EL (cell line): ENCODE data around the gene KCNJ1.

Experiments used
- DNase-seq: peaks from one replicate; pipeline ENCODE4 v3.0.0-alpha.2; 2016

Gene KCNJ1

GRCh38 chr11:128846985-128847384 is 20.1 kb downstream of the KCNJ1 start:
- DNase-seq: no peak

GRCh38 chr11:128845334-128845780 is 21.7 kb downstream of the KCNJ1 start:
- DNase-seq: no peak

GRCh38 chr11:128843198-128843785 is 23.8 kb downstream of the KCNJ1 start:
- DNase-seq: no peak

- DNase-seq: no peak
These were observed 25.5 kb downstream of the KCNJ1 start for GRCh38 chr11:128841461-128842072.

GRCh38 chr11:128840783-128841182 is 26.3 kb downstream of the KCNJ1 start:
- no peak for DNase-seq

- no peak for DNase-seq
These were observed 27.0 kb downstream of the KCNJ1 start for GRCh38 chr11:128840137-128840536.

DNA sequence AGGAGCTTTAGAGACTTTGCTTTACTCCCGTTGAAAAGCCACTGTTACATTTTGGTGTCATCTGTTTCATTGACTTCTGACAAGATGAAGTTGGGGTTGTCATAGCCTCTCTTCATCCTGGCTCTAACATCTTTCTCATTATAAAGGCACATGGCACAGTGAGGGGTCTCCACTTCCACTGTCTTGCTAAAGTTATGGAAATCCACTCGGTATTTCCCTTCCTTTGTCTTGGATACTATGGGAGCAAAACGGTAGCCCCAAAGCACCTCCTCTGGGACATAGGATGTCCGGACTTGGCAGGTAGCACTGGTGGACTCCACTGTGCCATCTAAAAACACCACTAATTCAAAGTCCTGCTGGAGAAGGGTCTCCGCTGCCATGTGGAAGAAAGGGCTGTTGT is 28.0 kb downstream of the KCNJ1 start:
- no peak for DNase-seq

- no peak for DNase-seq
These were observed 29.5 kb downstream of the KCNJ1 start for GRCh38 chr11:128837627-128838026.

DNA sequence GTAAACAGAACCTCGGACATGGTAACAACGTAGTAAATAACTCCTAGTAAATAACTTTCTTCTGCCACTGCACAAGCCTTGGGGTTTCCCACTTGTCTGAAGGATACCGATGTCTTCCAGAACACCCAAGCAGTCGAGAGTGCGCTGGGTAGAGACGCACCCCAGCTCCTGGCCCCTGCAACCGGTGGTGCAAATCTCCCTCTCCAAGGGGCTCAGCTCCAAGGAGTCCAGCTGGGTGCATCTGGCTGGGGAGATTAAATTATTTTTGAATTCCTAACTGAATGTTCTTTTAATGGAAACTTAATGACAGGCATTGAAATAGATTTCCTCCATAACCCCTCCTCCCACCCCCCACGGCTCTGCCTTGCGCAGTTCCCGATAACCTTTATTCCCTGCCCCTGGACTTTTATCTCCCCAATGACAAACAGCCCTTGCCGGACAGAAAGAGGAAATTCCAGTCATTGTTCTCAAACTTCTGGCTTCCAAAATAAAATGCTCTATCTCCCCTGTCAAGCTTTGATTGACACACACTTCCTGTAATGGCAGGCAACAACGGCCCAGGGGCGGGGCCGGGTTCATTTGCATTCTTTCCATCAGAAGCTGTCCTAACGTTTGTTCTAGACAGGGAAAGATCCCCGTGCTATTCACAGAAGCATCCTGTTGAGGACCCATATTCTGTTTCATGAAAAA is 31.2 kb downstream of the KCNJ1 start:
- no peak for DNase-seq

- no peak for DNase-seq
These were observed 32.9 kb downstream of the KCNJ1 start for GRCh38 chr11:128834157-128834556.

GRCh38 chr11:128832121-128832497 is 35.0 kb downstream of the KCNJ1 start:
- no peak for DNase-seq

DNA sequence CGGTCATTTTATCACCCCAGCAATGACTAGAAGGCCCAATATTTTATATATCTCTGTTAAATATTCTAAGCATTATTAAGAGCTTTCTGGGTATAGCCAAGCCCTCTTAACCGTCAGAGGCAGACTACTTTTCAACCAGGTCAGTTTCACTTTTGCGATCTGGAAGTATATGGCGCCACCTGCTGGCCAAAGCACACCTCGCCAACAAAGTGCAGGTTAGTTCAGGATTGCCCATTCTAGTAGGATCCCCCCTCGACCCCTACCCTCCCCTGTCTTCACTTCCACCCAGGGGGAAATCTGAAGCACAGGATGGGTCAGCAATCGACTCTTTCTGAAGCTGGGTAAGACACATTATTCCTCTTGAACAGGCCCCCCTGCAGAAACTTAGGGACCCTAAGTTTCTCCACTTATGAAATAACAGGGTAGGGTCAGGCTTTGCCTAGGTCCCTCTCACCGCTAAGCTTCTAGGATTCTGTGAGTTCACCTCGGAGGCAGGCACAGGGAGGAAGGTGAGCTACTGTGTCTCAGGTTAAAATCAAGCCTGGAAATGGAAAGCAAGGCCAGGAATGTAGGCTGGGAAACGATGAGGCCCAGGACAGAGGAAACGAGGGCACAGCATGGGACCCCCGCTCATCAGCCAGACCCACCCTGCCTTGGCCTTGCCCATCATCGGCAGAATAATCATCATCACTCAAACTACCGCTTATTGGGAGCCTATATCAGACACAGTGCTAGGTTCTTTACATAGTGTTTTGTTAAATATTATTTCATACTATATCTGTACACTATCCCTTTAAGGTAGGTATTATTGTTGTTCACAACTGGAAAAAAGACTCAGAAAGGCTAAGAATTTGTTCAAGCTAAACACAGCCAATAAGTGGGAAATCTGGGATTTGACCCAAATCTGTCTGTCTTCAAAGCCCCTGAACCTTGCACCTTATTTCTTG is 35.6 kb downstream of the KCNJ1 start:
- DNase-seq: peak; percentile 79

DNA sequence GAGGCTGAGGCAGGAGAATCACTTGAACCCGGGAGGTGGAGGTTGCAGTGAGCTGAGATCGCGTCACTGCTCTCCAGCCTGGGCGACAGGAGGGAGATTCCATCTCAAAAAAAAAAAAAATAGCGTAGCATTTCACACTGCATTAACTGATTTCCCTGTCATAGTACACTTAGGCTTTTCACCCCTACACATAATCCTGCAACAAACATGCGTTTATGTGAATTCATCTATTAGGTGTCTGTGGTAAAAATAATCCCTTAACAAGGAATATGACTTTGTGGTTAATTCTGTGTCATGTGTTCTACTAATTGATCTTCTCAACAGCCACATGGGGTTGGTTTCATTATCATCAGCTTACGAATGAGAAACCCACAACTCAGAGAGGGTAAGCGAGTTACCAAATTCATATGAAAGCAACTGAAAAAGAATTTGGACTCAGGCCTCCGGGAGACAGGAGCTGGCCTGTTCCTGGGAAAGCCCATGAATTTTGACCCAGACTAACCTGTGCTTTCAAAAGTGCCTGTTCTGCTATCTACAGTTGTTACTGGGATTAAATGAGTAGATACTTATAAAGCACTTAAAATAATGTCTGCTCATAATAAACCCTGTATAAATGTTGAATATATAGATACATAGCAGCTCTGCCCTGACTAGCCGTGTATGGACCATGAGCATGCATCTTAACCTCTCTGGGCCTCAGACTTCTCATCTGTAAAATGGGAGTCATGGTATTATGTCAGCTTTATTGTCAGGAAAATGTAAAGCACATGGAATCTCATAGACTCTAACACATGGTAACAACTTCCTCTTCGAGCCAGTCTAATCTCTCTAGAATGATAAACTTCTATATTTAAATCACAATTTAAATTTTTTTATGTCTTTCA is 36.6 kb downstream of the KCNJ1 start:
- no peak for DNase-seq

- peak; percentile 70 for DNase-seq
These were observed 38.7 kb downstream of the KCNJ1 start for GRCh38 chr11:128828350-128828749.

GRCh38 chr11:128827191-128827893 is 39.8 kb downstream of the KCNJ1 start:
- DNase-seq: no peak

GRCh38 chr11:128825050-128825784 is 41.9 kb downstream of the KCNJ1 start:
- no peak for DNase-seq

GRCh38 chr11:128824191-128825049 is 42.7 kb downstream of the KCNJ1 start:
- no peak for DNase-seq

DNA sequence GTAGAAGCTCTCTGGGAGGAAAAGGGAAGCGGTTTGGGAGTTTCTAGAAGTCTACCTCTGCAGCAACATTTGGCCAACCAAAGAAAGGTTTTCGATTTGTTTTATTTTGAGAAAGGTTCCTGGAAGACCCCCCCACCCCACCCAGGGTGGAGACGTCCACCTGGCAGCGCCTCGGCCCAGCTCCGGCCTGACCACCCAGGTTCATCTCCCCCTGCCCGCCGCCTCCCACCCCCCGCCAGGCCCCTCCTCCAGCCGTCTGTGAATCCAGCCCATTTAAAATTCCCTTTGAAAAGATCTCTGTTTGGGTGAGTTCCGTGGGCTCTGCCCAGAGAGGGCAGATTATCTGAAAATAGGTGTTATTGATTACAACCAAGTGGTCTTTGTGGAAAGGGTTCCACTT is 43.3 kb downstream of the KCNJ1 start:
- no peak for DNase-seq

GRCh38 chr11:128822130-128822529 is 45.0 kb downstream of the KCNJ1 start:
- DNase-seq: no peak

DNA sequence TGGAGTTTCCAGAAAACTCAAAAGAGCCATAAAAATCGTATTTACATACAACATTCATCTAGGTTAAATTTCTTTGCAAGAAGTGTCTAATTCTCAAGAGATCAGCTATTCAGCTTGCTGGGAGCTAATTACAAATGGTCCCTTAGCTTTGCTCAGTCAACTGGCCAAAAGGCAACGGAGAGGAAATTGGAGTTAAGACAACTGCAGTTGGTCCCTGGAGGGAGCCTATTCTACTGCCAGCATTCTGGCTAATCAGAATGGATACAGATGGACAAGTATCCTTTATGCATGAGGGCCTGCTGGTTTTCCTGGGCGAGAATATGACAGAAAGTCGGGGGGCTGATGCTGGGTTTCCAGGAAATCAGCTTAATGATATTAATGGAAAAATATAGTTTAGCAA is 45.5 kb downstream of the KCNJ1 start:
- DNase-seq: no peak
